Astrocyte (in vitro differentiated cells and primary cell): ENCODE measurements around the gene TMEM132E. TPM values are rescaled to one million over a fixed set of nuclear protein-coding genes. Genes with fewer than 3 reads are reported as not detected.

Source experiments
- DNase-seq: peaks from one replicate; pipeline ENCODE4 v3.0.0-alpha.2; 2010; ENCODE audit warnings: low read depth
- FAIRE-seq: peaks from 2 replicates; lab custom pipeline; 2011; peaks lifted over from hg19 to GRCh38; lab: Jason Lieb, UNC
- H2AFZ ChIP-seq: 2 replicates; pipeline ENCODE4 v1.6.0; 2012; ENCODE audit warnings: low read depth, low read length, inconsistent platforms
- H3K27ac ChIP-seq: 2 replicates; pipeline ENCODE4 v1.5.1; 2011; ENCODE audit warnings: low read depth, low read length, inconsistent platforms
- H3K27me3 ChIP-seq: 2 replicates; pipeline ENCODE4 v1.6.0; 2011; ENCODE audit warnings: low read length, inconsistent platforms; ENCODE audit not compliant: insufficient read depth
- H3K36me3 ChIP-seq: 2 replicates; pipeline ENCODE4 v1.5.1; 2011; ENCODE audit warnings: low read length, inconsistent platforms; ENCODE audit not compliant: insufficient read depth
- H3K4me1 ChIP-seq: 2 replicates; pipeline ENCODE4 v1.5.1; 2011; ENCODE audit warnings: low read length, inconsistent platforms; ENCODE audit not compliant: insufficient read depth
- H3K4me2 ChIP-seq: 2 replicates; pipeline ENCODE4 v1.6.0; 2012; ENCODE audit warnings: low read length, inconsistent platforms
- H3K4me3 ChIP-seq: 2 replicates; pipeline ENCODE4 v1.5.1; 2011; ENCODE audit warnings: low read depth, mild to moderate bottlenecking, low read length, inconsistent platforms; ENCODE audit not compliant: insufficient read depth
- H3K79me2 ChIP-seq: 2 replicates; pipeline ENCODE4 v1.6.0; 2012; ENCODE audit warnings: mild to moderate bottlenecking, low read length, inconsistent platforms; ENCODE audit not compliant: insufficient read depth
- H3K9ac ChIP-seq: 2 replicates; pipeline ENCODE4 v1.6.0; 2012; ENCODE audit warnings: mild to moderate bottlenecking, low read length, inconsistent platforms
- H3K9me3 ChIP-seq: 2 replicates; pipeline ENCODE4 v1.5.1; 2012; ENCODE audit warnings: low read depth, mild to moderate bottlenecking, low read length, inconsistent platforms; ENCODE audit not compliant: insufficient read depth
- H4K20me1 ChIP-seq: 2 replicates; pipeline ENCODE4 v1.6.0; 2012; ENCODE audit warnings: low read length, inconsistent platforms; ENCODE audit not compliant: insufficient read depth
- H3K27ac Mint-ChIP-seq: one replicate; pipeline ENCODE4 v1.8.0; 2021; ENCODE audit warnings: mild to moderate bottlenecking, mixed read lengths; ENCODE audit not compliant: unreplicated experiment
- H3K27me3 Mint-ChIP-seq: one replicate; pipeline ENCODE4 v1.8.0; 2021; ENCODE audit warnings: low read depth, mixed read lengths; ENCODE audit not compliant: unreplicated experiment
- H3K36me3 Mint-ChIP-seq: one replicate; pipeline ENCODE4 v1.8.0; 2021; ENCODE audit warnings: low read depth, mixed read lengths; ENCODE audit not compliant: unreplicated experiment
- H3K4me1 Mint-ChIP-seq: one replicate; pipeline ENCODE4 v1.8.0; 2021; ENCODE audit warnings: low read depth, mixed read lengths; ENCODE audit not compliant: unreplicated experiment
- H3K4me3 Mint-ChIP-seq: one replicate; pipeline ENCODE4 v1.8.0; 2021; ENCODE audit warnings: mild to moderate bottlenecking, moderate library complexity, mixed read lengths; ENCODE audit not compliant: unreplicated experiment
- H3K9me3 Mint-ChIP-seq: one replicate; pipeline ENCODE4 v1.8.0; 2021; ENCODE audit warnings: mild to moderate bottlenecking, mixed read lengths; ENCODE audit not compliant: unreplicated experiment
- EZH2 ChIP-seq: IDR thresholded peaks from 2 replicates; pipeline ENCODE4 v1.6.1; 2012; ENCODE audit warnings: mild to moderate bottlenecking, low read length, inconsistent platforms; ENCODE audit not compliant: insufficient read depth
- total RNA-seq: library from RNA; stranded (reverse); gene quantifications from 2 replicates; pipeline ENCODE4 v1.2.1, GENCODE V29; 2021
- TF ChIP-seq, protein P1 (sequence below): IDR thresholded peaks from 2 replicates; pipeline ENCODE4 v1.5.1; 2011; ENCODE audit warnings: low read depth, mild to moderate bottlenecking, inconsistent platforms, low read length, moderate library complexity; ENCODE audit not compliant: insufficient read depth

The TMEM132E gene
- total RNA-seq, 1 donor from 2014 or later: 0.18 TPM

DNA sequence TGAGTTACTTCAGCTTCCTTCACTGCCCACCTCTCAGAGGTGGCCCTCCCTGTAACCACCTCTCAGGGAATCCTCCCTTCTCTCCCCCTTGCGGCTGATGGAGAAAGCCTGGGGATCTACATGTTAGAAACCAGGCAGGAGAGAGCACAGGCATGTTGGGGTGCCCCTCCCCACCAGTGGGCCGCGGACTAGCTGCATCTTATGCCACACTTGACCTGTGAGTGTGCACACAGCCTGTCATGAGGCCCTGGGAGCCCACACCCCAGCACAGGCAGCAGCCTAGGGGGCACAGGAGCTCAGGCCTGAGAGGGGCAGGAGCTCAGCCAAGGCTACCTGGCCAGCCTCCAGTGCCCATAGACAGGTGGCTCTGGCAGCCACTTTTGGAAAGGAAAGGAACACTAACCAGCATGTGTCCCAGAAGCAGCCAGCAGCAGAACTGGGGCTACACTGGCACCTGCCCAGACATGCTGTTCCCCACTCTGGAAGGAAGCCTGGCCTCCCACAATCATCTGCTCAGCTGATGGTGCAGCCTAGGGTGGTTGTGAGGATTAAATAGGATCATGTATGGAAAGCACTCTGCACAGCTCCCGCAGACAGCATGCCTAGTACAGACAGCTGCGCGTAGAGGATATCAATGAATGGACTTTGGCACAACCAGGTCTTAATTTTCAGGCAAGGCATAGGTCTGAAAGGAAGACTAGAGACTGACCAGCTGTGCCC is 60.5 kb downstream of the TMEM132E start:
- Histone ChIP-seq H3K4me3 (no peak overlapping the region), H3K27me3 (no peaks in the 10 kb centered on the region), H3K9ac (no peak overlapping the region), H2AFZ (no peak overlapping the region), H3K27ac (no peak overlapping the region), H3K4me2 (no peak overlapping the region), H3K36me3 (no peaks in the 10 kb centered on the region), H3K4me1 (no peaks in the 10 kb centered on the region), H3K79me2 (no peaks in the 10 kb centered on the region), H3K9me3 (no peaks in the 10 kb centered on the region), H4K20me1 (no peaks in the 10 kb centered on the region)
- no peaks in the 10 kb centered on the region for H3K4me1 Mint-ChIP-seq
- FAIRE-seq: no peak
- H3K36me3 Mint-ChIP-seq: no peaks in the 10 kb centered on the region
- peaks cover 3% of the 10 kb centered on the region for H3K9me3 Mint-ChIP-seq
- TF ChIP-seq, protein P1, sequence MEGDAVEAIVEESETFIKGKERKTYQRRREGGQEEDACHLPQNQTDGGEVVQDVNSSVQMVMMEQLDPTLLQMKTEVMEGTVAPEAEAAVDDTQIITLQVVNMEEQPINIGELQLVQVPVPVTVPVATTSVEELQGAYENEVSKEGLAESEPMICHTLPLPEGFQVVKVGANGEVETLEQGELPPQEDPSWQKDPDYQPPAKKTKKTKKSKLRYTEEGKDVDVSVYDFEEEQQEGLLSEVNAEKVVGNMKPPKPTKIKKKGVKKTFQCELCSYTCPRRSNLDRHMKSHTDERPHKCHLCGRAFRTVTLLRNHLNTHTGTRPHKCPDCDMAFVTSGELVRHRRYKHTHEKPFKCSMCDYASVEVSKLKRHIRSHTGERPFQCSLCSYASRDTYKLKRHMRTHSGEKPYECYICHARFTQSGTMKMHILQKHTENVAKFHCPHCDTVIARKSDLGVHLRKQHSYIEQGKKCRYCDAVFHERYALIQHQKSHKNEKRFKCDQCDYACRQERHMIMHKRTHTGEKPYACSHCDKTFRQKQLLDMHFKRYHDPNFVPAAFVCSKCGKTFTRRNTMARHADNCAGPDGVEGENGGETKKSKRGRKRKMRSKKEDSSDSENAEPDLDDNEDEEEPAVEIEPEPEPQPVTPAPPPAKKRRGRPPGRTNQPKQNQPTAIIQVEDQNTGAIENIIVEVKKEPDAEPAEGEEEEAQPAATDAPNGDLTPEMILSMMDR: no peak
- TF ChIP-seq EZH2: no peak
- DNase-seq: no peak
- H3K27ac Mint-ChIP-seq: no peak overlapping the region
- H3K4me3 Mint-ChIP-seq: no peak overlapping the region
- H3K27me3 Mint-ChIP-seq: peaks cover 82% of the 10 kb centered on the region

DNA sequence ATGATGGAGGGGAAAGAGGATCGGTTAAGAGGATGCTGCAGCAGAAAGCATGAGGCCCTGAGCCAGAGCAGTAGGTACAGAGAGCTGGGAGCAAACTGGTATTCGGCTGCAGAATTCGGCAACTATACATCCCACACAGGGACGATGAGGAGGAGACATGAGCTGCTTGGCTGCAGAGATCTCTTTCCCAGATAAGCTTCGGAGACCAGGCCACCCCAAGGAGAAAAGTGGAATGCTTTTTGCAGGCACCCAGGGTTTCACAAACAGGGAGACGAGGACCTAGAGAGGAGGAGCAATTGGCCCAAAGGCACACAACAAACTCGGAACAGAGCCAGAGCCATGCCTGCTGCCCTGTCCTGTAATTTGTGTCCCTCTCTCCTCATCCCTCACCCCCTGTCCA is 62.0 kb downstream of the TMEM132E start:
- Mint-ChIP-seq H3K36me3 (no peaks in the 10 kb centered on the region), H3K9me3 (peaks cover 3% of the 10 kb centered on the region), H3K4me3 (no peak overlapping the region), H3K27ac (no peak overlapping the region), H3K27me3 (peaks cover 87% of the 10 kb centered on the region), H3K4me1 (no peaks in the 10 kb centered on the region)
- no peaks in the 10 kb centered on the region for H3K79me2 ChIP-seq
- H3K36me3 ChIP-seq: no peaks in the 10 kb centered on the region
- H3K9ac ChIP-seq: no peak overlapping the region
- H3K27ac ChIP-seq: no peak overlapping the region
- FAIRE-seq (no peak), DNase-seq (no peak)
- H3K4me3 ChIP-seq: no peak overlapping the region
- no peaks in the 10 kb centered on the region for H4K20me1 ChIP-seq
- TF ChIP-seq, protein P1: no peak
- TF ChIP-seq EZH2: no peak
- H3K4me2 ChIP-seq: no peak overlapping the region
- H3K4me1 ChIP-seq: no peaks in the 10 kb centered on the region
- H3K27me3 ChIP-seq: no peaks in the 10 kb centered on the region
- H2AFZ ChIP-seq: no peak overlapping the region
- no peaks in the 10 kb centered on the region for H3K9me3 ChIP-seq

DNA sequence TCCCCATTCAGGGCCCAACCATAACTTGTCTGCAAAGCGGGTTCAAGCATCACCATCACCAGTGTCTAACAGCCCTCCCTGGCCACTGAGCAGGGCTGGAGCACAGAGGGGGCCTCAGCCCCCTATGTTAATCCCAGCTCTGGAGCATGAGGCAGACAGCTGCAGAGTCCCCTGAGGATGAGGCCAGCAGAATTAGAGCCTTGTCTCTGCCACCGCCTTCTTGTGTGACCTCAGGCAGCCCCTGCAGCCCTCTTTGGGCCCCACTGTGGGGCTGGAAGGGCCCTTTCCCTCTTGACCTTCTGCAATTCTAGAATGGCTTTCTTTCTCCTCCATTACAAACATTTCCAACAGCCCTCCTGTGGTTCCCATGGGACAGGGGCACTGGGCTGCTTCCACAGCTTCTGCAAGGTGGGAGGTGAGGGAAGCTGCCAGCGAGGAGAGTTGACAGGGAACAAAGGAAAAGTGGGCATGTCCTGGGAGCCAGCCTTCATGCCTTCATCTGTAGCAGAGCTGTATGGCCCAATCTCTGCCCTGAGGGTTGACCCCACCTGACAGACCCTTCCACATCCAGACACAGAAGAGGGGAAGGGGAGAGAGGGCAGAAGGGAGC is 65.7 kb downstream of the TMEM132E start:
- no peaks in the 10 kb centered on the region for H3K27me3 ChIP-seq
- Mint-ChIP-seq H3K4me3 (no peak overlapping the region), H3K36me3 (no peaks in the 10 kb centered on the region), H3K27me3 (peaks cover 79% of the 10 kb centered on the region), H3K27ac (no peak overlapping the region), H3K9me3 (peaks cover 7% of the 10 kb centered on the region), H3K4me1 (no peaks in the 10 kb centered on the region)
- H3K9me3 ChIP-seq: no peaks in the 10 kb centered on the region
- no peak overlapping the region for H2AFZ ChIP-seq
- no peak overlapping the region for H3K27ac ChIP-seq
- H3K79me2 ChIP-seq: no peaks in the 10 kb centered on the region
- no peaks in the 10 kb centered on the region for H3K36me3 ChIP-seq
- H3K4me1 ChIP-seq: no peaks in the 10 kb centered on the region
- FAIRE-seq (no peak), DNase-seq (no peak)
- H4K20me1 ChIP-seq: no peaks in the 10 kb centered on the region
- TF ChIP-seq, protein P1: no peak
- no peak for TF ChIP-seq EZH2
- H3K9ac ChIP-seq: no peak overlapping the region
- no peak overlapping the region for H3K4me2 ChIP-seq
- H3K4me3 ChIP-seq: no peak overlapping the region
